Esophagus squamous epithelium (tissue), 5 donors: ENCODE results near the gene MLPH. TPM values are rescaled to one million over a fixed set of nuclear protein-coding genes. Genes with fewer than 3 reads are reported as not detected.

Experiments
- DNase-seq: peaks from one replicate; lab custom pipeline; 2025; lab: John Stamatoyannopoulos, UW
- H3K27ac ChIP-seq, 4 donors: fragments of 200-600 bp; sonication (generic); one replicate each; pipeline ENCODE4 v1.5.1; 2016 to 2019; ENCODE audit warnings: mild to moderate bottlenecking in 1 of 4
- H3K27me3 ChIP-seq, 4 donors: fragments of 200-600 bp; sonication (generic); 1 replicate in 3 of 4; 2 replicates in 1 of 4; pipeline versions ENCODE4 v1.5.1 to v1.6.0; 2017 to 2021; ENCODE audit warnings: antibody characterized with exemption in 1 of 4
- H3K36me3 ChIP-seq, 3 donors: fragments of 200-600 bp; sonication (generic); one replicate each; pipeline ENCODE4 v1.5.1; 2016 to 2019
- H3K4me1 ChIP-seq, 3 donors: fragments of 200-600 bp; sonication (generic); one replicate each; pipeline ENCODE4 v1.5.1; 2017 to 2019
- H3K4me3 ChIP-seq, 4 donors: fragments of 200-600 bp; sonication (generic); 1 replicate in 3 of 4; 2 replicates in 1 of 4; pipeline ENCODE4 v1.5.1; 2016 to 2019; ENCODE audit warnings: mild to moderate bottlenecking in 2 of 4, moderate library complexity in 1 of 4
- H3K9me3 ChIP-seq, 3 donors: fragments of 200-600 bp; sonication (generic); one replicate each; pipeline ENCODE4 v1.5.1; 2016 to 2019
- POLR2A ChIP-seq, 4 donors: fragments of 450-650 bp; IDR thresholded peaks; one replicate each; pipeline ENCODE4 v1.6.1; 2017; ENCODE audit warnings: antibody characterized with exemption in 4 of 4, mild to moderate bottlenecking in 4 of 4, moderate library complexity in 3 of 4
- WGBS, 2 donors: methylation state at CpG; one replicate each; pipeline ENCODE4 v1.1.5; 2018; 5-methylcytosine and 5-hydroxymethylcytosine counted together
- intact Hi-C: fragments of 100-400 bp; cut with DNase I; formaldehyde crosslinking; loops from one replicate; pipeline ENCODE4 v1.15.0; 2022
- total RNA-seq, 4 donors: library from RNA; depleted of rRNA; stranded (reverse); fragments of >200 nt; gene quantifications; one replicate each; pipeline ENCODE4 v1.1.0, GENCODE V29; 2016
- TF ChIP-seq, protein P1 (sequence below), 6 experiments: fragments of 450-650 bp in 4 of 6; fragments of 200-600 bp in 2 of 6; sonication (generic) in 2 of 6; IDR thresholded peaks; one replicate each; pipeline ENCODE4 v1.5.1; 2016 to 2019; ENCODE audit warnings: antibody characterized with exemption in 6 of 6, mild to moderate bottlenecking in 4 of 6, moderate library complexity in 4 of 6
- donor health status: DM: yes; HTN: yes; CAD: no.

The MLPH gene
- total RNA-seq, 4 donors from 2014 or later: 1.8 to 10.5 (median 7.6) TPM

DNA sequence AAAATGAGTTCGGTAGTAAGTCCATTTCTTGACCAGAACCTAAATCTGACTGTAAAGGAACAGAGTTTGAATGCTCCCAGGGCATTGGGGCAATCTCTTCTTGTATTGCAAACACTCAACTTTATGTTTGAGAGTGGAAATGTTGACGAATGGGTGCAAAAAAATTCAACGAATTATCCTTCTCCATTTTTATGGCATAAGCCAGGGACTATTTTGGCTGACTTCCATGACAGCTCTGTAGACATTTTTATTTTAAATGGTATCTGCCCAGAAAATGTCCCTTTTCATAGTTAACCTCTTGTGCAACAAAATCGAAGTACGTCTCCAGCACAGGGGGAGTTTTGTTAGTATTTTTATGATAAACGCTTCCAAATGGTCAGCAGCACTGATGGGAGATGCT is 3.7 kb downstream of the MLPH start:
- Histone ChIP-seq H3K9me3 (peaks cover 0 to 17% (median 17%) of the 10 kb centered on the region in 3 donors), H3K27me3 (peaks cover 0 to 27% (median 0%) of the 10 kb centered on the region in 4 donors), H3K4me1 (peaks cover 17 to 49% (median 23%) of the 10 kb centered on the region in 3 donors), H3K36me3 (no peaks in the 10 kb centered on the region), H3K27ac (peak overlapping the region in 2 of 4 donors; percentile 56 to 87), H3K4me3 (no peak overlapping the region)
- intact Hi-C loops: no loop called here
- 79 to 83% methylated on average over 6 of the region's 6 CpGs for WGBS, 2 donors
- TF ChIP-seq, protein P1, sequence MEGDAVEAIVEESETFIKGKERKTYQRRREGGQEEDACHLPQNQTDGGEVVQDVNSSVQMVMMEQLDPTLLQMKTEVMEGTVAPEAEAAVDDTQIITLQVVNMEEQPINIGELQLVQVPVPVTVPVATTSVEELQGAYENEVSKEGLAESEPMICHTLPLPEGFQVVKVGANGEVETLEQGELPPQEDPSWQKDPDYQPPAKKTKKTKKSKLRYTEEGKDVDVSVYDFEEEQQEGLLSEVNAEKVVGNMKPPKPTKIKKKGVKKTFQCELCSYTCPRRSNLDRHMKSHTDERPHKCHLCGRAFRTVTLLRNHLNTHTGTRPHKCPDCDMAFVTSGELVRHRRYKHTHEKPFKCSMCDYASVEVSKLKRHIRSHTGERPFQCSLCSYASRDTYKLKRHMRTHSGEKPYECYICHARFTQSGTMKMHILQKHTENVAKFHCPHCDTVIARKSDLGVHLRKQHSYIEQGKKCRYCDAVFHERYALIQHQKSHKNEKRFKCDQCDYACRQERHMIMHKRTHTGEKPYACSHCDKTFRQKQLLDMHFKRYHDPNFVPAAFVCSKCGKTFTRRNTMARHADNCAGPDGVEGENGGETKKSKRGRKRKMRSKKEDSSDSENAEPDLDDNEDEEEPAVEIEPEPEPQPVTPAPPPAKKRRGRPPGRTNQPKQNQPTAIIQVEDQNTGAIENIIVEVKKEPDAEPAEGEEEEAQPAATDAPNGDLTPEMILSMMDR (IDR thresholded peaks at IDR 0.05): no peak
- no peak for TF ChIP-seq POLR2A (IDR thresholded peaks at IDR 0.05)
- DNase-seq: no peak

DNA sequence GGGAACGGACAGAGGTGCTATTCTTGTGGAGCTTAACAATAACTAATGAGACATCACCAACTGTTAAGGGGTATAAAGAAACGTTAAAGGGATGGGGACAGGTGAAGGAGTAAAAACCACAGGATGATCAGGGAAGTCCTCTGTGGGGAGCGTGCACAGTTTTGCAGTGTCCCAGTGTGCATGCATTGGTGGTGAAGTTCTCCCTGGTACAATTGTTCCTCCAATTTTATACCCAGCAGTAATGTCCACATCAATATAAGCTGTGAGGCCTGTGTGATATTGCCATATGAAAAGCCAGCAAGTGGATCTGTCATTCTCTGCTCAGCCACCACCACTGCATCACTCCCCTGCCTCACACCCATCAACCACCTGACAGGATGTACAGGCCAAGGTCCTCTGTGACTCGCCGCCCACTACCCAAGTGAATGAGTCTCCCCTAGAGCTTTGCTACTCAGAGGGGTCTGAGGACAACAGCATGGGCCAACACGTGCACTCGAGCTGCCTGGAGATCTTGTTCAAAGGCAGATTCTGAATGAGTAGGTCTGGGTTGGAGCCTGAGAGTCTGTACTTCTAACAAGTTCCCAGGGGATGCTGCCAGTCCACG is 4.6 kb downstream of the MLPH start:
- peaks cover 17 to 42% (median 19%) of the 10 kb centered on the region in 3 donors for H3K4me1 ChIP-seq
- intact Hi-C loops: no loop called here
- DNase-seq: no peak
- peaks cover 0 to 19% (median 0%) of the 10 kb centered on the region in 4 donors for H3K27me3 ChIP-seq
- no peak overlapping the region for H3K4me3 ChIP-seq
- no peak overlapping the region for H3K27ac ChIP-seq
- TF ChIP-seq, protein P1 (IDR thresholded peaks at IDR 0.05): no peak
- no peak for TF ChIP-seq POLR2A (IDR thresholded peaks at IDR 0.05)
- no peaks in the 10 kb centered on the region for H3K36me3 ChIP-seq
- WGBS, 2 donors: 82 to 91% methylated on average over 5 to 7 of the region's 8 CpGs
- H3K9me3 ChIP-seq: peaks cover 0 to 17% (median 17%) of the 10 kb centered on the region in 3 donors

DNA sequence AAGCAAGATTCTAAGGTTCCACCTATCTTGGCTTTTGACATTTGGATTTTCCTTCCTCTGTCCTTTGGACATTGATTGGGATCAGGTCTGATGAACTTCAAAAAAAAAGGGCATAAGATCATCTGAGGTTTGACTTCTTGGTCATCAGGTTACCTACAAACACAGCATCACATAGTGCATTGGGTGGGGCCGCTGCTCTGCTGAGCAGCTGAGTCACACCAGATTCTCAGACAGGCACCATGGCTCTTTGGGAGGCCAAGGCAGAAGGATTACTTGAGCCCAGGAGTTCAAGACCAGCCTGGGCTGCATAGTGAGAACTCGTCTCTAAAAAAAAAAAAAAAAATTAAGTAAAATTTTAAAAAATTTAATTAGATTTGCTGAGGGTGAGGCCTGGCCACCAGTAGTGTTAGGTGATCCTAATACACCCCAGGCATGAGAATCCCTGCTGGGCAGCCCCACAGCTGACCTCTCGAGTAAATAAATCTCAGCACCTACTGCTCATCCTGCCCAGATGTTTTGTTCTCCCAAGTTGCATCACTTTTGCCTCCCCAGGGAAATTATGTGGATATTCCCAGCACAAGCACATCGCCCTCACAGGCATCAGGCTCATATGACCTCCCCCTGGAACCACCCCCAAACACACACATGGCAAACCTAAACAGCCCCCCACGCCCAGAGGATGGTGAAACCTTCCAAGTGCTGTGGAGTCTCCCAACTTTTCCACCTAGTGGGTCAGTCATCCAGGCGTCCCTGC is 5.3 kb downstream of the MLPH start:
- peaks cover 12 to 35% (median 12%) of the 10 kb centered on the region in 3 donors for H3K4me1 ChIP-seq
- WGBS, 2 donors: 72 to 85% methylated on average over 4 to 5 of the region's 6 CpGs
- H3K36me3 ChIP-seq: no peaks in the 10 kb centered on the region
- intact Hi-C loops: no loop called here
- DNase-seq: no peak
- no peak overlapping the region for H3K4me3 ChIP-seq
- TF ChIP-seq, protein P1 (IDR thresholded peaks at IDR 0.05): no peak
- no peak for TF ChIP-seq POLR2A (IDR thresholded peaks at IDR 0.05)
- H3K9me3 ChIP-seq: peaks cover 0 to 17% (median 17%) of the 10 kb centered on the region in 3 donors
- peaks cover 0 to 12% (median 0%) of the 10 kb centered on the region in 4 donors for H3K27me3 ChIP-seq
- no peak overlapping the region for H3K27ac ChIP-seq

DNA sequence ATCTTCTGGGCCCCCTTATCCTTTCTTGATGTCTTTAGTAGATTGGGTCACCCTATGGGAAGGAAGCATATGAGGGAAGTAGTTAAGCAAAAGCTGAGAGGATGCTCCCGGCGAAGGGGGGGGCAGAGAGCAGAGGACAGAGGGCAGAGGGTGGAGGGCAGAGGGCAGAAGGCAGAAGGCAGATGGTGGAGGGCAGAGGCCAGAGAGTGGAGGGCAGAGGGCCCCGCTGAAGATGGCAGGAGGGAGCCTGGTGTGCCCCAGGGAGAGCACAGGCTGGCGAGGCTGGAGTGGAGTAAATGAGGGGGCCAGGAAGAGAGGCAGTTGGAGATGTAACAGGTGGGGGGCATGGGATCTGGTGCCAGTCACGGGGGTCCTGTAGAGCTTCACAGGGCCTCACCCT is 7.0 kb downstream of the MLPH start:
- peaks cover 0 to 17% (median 17%) of the 10 kb centered on the region in 3 donors for H3K9me3 ChIP-seq
- intact Hi-C loops: no loop called here
- H3K36me3 ChIP-seq: no peaks in the 10 kb centered on the region
- H3K4me3 ChIP-seq: no peak overlapping the region
- H3K27me3 ChIP-seq: no peaks in the 10 kb centered on the region
- peaks cover 8 to 20% (median 9%) of the 10 kb centered on the region in 3 donors for H3K4me1 ChIP-seq
- 69 to 72% methylated on average over 5 of the region's 5 CpGs for WGBS, 2 donors
- no peak for DNase-seq
- no peak for TF ChIP-seq POLR2A (IDR thresholded peaks at IDR 0.05)
- TF ChIP-seq, protein P1 (IDR thresholded peaks at IDR 0.05): no peak
- H3K27ac ChIP-seq: no peak overlapping the region
